GM19240 (cell line): Measurements from ENCODE around the gene CACNB4.

Source experiments
- DNase-seq: peaks from one replicate; pipeline ENCODE4 v3.0.0; 2011; ENCODE audit warnings: low spot score; ENCODE audit not compliant: insufficient read length

The CACNB4 gene

GRCh38 chr2:152089238-152089637 lies 9.6 kb downstream of the CACNB4 start:
- DNase-seq: no peak

GRCh38 chr2:152088006-152088405 lies 10.8 kb downstream of the CACNB4 start:
- no peak for DNase-seq

- DNase-seq: no peak
These were observed 12.6 kb downstream of the CACNB4 start for GRCh38 chr2:152086231-152086630.

- no peak for DNase-seq
These were observed 14.8 kb downstream of the CACNB4 start for GRCh38 chr2:152084076-152084475.

GRCh38 chr2:152083202-152083875 lies 15.5 kb downstream of the CACNB4 start:
- DNase-seq: no peak

- DNase-seq: no peak
These were observed 20.2 kb downstream of the CACNB4 start for GRCh38 chr2:152078662-152079061.

- no peak for DNase-seq
These were observed 20.8 kb downstream of the CACNB4 start for GRCh38 chr2:152078023-152078422.

DNA sequence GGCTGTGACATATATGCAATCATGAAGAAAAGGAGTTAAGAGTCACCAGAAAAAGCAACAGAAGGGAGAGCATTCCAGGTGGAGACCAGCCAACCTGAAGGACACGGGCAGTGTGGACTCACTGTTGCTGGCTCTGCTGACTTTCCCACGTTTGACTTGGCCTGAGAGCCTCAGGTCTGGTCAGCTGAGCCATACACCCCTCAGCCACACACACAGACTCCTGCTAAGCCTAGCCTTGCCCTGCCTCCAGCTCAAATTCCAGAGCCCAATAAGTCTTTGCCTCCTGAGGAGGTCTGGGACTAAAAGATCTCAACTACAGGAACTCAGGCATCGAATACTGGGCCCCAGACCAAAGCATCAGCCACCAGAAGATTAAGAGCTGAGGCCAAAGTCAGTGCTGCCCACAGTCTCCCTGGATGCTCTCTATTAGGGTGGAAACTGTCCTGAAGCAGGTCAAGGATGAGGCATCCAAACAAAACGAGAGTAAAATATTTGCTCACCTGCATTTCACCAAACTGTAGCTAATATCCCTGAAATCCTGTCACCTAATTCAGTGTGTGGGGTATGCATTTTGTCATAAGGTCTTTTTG lies 23.3 kb downstream of the CACNB4 start:
- DNase-seq: no peak

DNA sequence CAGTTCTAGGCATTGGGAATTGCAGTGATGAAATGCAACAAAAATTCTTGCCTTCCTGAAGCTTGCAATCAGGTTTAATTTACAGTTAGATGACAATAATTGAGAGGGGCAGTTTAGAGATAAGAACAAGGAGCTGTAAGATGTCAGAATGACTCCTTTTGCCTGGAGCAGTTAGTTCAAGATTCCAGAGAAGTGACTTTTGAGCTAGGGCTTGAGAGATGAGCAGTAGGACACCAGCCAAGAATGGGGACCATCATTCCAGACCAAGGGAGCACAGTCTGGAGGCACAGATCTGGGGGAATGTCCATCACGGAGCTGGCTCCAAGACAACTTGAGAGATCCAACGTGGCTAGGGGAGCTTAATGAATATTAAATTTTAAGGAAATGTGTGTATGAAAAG lies 26.8 kb downstream of the CACNB4 start:
- no peak for DNase-seq

DNA sequence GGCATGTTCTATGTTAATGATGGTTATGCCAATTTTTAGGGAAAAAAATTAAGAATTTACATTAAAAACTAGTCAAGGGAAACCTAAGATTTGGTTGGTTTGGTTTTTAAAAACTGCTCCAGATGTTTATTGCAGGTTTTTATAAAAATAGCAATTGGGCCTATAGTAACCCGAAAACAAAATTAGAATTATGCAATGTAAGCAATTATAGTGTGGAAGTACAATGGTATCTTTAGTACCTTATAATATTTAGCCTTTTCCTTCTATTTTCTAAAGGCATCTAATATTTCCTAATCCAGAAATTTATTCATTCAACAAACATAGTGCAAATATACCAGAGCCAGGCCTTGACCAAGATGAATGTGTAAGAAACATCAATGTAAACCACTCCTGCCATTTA lies 27.3 kb downstream of the CACNB4 start:
- no peak for DNase-seq

- DNase-seq: no peak
These were observed 27.8 kb downstream of the CACNB4 start for GRCh38 chr2:152071092-152071491.

GRCh38 chr2:152068226-152068625 lies 30.6 kb downstream of the CACNB4 start:
- DNase-seq: no peak

- no peak for DNase-seq
These were observed 31.0 kb downstream of the CACNB4 start for GRCh38 chr2:152067823-152068222.

DNA sequence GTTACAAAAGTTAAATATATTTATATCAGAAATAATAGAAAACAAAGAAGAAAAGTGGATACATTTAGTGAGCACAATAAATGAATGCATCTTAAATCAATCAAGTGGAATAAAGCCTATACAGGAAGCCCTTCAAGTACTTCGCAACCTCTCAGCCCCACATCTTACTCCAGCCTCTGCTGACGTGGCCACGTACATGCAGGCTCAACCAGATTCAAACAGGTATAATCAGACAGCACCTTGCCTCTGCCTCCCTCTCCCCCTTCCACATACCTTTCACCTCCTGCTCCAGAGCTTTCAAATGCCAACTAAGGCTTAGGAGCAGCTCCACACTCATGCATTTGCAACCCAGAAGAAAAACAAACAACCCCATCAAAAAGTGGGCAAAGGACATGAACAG lies 32.9 kb downstream of the CACNB4 start:
- DNase-seq: no peak

DNA sequence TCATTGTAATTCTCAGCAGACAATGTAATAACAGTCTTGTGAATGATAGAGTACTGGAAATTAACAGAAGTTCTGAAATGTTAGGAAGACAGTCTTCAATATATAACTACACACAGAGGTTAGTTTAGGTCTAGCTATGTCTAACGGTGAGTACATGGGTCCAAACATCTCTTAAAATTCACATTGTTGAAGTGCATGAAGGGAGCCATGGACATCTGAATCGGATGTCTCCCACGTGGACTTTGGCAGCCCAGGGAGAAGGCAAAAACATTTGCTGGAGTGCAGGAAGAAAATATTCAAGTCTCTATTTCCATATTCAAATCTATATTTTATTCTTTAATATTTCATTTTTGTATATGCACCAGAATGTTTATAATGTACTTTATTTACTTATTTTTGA lies 34.8 kb downstream of the CACNB4 start:
- DNase-seq: no peak

DNA sequence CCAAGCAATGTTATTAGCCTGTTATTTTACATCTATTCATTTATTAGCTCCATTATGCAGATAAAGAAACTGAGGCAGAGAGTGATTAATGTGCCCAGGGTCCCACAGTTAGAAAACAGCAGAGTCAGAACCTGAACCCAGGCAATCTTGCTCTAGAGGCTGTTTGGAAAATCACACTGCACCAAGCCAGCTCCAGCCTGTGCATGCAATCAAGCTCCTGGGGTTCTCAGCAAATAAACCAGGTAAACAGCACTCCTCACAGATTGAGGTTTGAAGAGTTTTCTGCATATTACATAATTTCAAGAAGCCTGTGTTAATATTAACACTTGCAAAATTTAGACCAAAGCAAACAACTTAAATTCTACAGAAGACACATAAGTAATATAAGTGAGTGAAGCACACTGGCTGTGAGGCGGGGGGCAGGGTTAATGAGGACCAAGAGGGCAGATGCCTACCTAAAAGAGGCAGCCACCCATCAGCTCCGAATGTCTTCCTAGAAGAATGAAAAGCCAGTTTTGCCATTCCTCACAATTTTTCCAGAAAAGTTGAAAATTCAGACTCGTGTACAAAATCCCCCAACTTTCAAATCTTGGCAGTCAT lies 35.4 kb downstream of the CACNB4 start:
- no peak for DNase-seq

DNA sequence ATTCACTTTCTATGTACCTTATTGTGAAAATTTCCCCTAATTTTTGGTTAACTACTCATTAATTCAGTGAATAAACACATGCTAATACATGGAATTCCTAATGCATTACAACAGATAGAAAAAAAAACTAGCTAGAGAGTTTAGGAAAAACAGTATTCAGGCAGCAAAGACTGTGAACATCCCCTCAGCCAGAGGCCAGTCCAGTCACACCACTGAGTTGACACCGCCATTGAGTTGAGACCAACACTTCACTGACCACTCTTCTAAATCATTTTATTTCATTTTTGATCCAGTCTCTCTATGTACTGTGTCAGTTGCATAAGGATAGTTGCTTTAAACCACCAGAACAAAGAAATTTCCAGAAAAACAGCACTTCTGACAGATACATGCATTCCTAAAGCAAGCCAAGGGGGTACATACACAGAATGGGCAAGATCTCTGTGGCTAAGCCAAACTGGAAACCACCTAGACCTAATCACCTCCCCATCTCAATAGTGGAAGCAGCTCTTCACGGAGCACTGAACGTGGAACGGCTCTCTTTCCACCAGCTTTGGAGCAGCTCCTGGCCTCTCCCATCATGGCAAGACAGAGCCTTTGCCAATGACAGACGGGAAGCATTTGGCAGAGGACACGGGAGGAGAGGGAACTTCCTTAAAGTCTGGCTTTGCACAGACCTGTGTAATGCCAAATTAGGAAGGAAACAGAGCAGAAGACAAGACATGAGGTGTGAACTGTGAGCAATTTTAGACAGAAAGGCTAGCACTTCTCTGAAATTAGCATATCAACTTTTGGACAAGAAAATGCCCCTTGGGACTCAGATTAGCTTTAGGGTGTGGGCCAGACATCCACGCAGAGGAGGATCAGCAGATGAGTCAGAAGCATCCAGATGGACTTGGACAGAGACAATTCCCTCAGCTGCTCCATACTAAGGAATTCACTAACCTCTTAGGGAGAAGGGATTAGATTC lies 36.4 kb downstream of the CACNB4 start:
- no peak for DNase-seq

DNA sequence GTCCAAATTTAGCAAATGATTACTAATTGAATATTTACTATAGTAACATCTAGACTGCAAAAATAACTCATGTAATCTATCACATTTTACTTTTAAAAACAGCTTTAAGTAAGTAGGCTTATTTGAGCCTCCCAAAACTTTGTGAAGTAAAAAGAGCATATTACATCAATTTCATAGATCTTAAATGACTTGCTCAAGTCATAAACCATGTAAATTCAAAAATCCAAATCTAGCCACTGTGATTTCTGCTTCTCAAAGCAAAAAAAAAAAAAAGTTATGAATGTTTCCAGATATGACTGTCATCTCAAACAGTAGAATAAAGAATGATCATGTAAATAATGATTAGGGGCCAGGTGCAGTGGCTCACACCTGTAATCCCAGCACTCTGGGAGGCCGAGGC lies 37.5 kb downstream of the CACNB4 start:
- no peak for DNase-seq

GRCh38 chr2:152058655-152059054 lies 40.2 kb downstream of the CACNB4 start:
- no peak for DNase-seq

GRCh38 chr2:152056418-152056817 lies 42.4 kb downstream of the CACNB4 start:
- DNase-seq: no peak

DNA sequence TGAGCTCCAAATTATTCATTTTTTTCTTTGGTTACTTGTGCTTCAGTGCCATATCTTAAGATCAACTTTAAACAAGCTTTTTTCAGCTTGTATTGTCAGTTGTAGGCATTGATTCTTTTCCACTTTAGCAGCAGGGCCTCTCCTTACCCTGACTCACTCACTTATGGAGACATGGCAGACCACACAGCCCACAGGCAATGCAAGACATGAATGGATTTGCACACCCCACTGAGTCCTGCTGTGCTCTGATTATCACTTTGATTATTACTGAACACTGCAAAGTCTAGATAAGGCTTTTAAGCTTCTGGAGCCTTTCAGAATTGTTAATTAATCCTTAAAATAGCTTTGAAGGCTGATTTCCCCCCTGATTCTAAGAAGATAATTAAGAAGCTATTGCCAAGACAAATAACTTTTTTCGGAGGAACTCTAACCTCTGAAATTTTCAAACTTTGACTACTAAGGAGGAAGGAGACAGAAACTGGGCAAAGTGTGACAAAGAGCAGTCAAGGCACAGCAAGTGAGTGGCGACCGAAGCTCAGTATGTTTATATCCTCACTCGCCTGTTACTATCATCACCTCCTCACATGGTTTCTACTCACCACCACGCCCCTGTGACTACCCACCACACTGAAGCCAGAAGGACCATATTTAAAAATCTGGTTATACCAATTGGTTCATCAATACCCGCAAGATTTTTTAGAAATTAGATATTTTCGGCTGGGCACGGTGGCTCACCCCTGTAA lies 43.3 kb downstream of the CACNB4 start:
- DNase-seq: no peak
